HFF-Myc (cell line): ENCODE results near the gene LRRC4C.

Source experiments
- DNase-seq: peaks from one replicate; pipeline ENCODE4 v3.0.0-alpha.2; 2011; ENCODE audit warnings: low read depth; ENCODE audit errors: extremely low read depth
- H3K4me3 ChIP-seq: replicated peaks from 2 replicates; pipeline ENCODE4 v1.5.1; 2011; ENCODE audit warnings: low read depth, mild to moderate bottlenecking, control low read depth, low read length
- CTCF ChIP-seq: IDR thresholded peaks from 2 replicates; pipeline ENCODE4 v1.5.1; 2012; ENCODE audit warnings: mild to moderate bottlenecking, low read depth, low read length, control low read depth; ENCODE audit errors: missing control alignments

LRRC4C gene

GRCh38 chr11:40986320-40986719, 473.1 kb downstream of the LRRC4C start:
- no peak overlapping the region for H3K4me3 ChIP-seq
- DNase-seq: no peak
- no peak for TF ChIP-seq CTCF

- no peak for TF ChIP-seq CTCF
- no peak overlapping the region for H3K4me3 ChIP-seq
- DNase-seq: no peak
Observed at GRCh38 chr11:40975076-40975475, 484.4 kb downstream of the LRRC4C start.

- DNase-seq: no peak
- TF ChIP-seq CTCF: no peak
Observed at GRCh38 chr11:40974186-40974795, 485.2 kb downstream of the LRRC4C start.

GRCh38 chr11:40958707-40959106, 500.7 kb downstream of the LRRC4C start:
- H3K4me3 ChIP-seq: no peak overlapping the region
- DNase-seq: no peak
- TF ChIP-seq CTCF: no peak

More at GRCh38 chr11:40974186-40974795, 485.2 kb downstream of the LRRC4C start:
- no peak overlapping the region for H3K4me3 ChIP-seq

GRCh38 chr11:40952479-40952878, 507.0 kb downstream of the LRRC4C start:
- DNase-seq: no peak
- no peak overlapping the region for H3K4me3 ChIP-seq
- TF ChIP-seq CTCF: no peak

- TF ChIP-seq CTCF: no peak
- no peak for DNase-seq
- H3K4me3 ChIP-seq: no peak overlapping the region
Observed at GRCh38 chr11:40938002-40938401, 521.5 kb downstream of the LRRC4C start.

- no peak overlapping the region for H3K4me3 ChIP-seq
- DNase-seq: no peak
- no peak for TF ChIP-seq CTCF
Observed at GRCh38 chr11:40924915-40925314, 534.5 kb downstream of the LRRC4C start.
